Neuronal stem cell (in vitro differentiated cells): ENCODE results near the gene CPSF4L.

Experiments used
- DNase-seq: peaks from one replicate; pipeline ENCODE4 v3.0.0-alpha.2; 2013; ENCODE audit warnings: low spot score
- H2AFZ ChIP-seq: one replicate; pipeline ENCODE4 v1.6.1; 2013; ENCODE audit warnings: mild to moderate bottlenecking, low read length, inconsistent platforms
- H2AK5ac ChIP-seq: 2 replicates; pipeline ENCODE4 v1.6.1; 2013; ENCODE audit warnings: low read depth, mild to moderate bottlenecking, inconsistent platforms, low read length, moderate library complexity, mixed read lengths
- H2BK120ac ChIP-seq: 2 replicates; pipeline ENCODE4 v1.6.1; 2013; ENCODE audit warnings: low read depth, mild to moderate bottlenecking, inconsistent platforms, low read length, moderate library complexity, mixed read lengths
- H2BK12ac ChIP-seq: one replicate; pipeline ENCODE4 v1.6.1; 2013; ENCODE audit warnings: low read length, inconsistent platforms
- H2BK15ac ChIP-seq: 2 replicates; pipeline ENCODE4 v1.6.1; 2013; ENCODE audit warnings: mild to moderate bottlenecking, low read length, inconsistent platforms, mixed read lengths
- H2BK5ac ChIP-seq: one replicate; pipeline ENCODE4 v1.6.1; 2013; ENCODE audit warnings: inconsistent platforms, mild to moderate bottlenecking, low read length, moderate library complexity
- H3K14ac ChIP-seq: one replicate; pipeline ENCODE4 v1.6.1; 2013; ENCODE audit warnings: low read length, inconsistent platforms
- H3K18ac ChIP-seq: 2 replicates; pipeline ENCODE4 v1.6.1; 2013; ENCODE audit warnings: low read length, inconsistent platforms
- H3K23ac ChIP-seq: 2 replicates; pipeline ENCODE4 v1.6.1; 2013; ENCODE audit warnings: low read depth, mild to moderate bottlenecking, mixed read lengths, low read length, inconsistent platforms; ENCODE audit not compliant: poor library complexity
- H3K27ac ChIP-seq: replicated peaks from 3 replicates; pipeline ENCODE4 v1.5.1; 2013; ENCODE audit warnings: low read length, inconsistent platforms
- H3K27me3 ChIP-seq, 3 experiments: 2 replicates each; pipeline ENCODE4 v1.6.1; 2013; ENCODE audit warnings: low read length in 3 of 3, mild to moderate bottlenecking in 2 of 3, inconsistent platforms in 1 of 3, low read depth in 1 of 3, mixed read lengths in 1 of 3, moderate library complexity in 1 of 3; ENCODE audit not compliant: control insufficient read depth in 3 of 3, insufficient read depth in 3 of 3
- H3K36me3 ChIP-seq, 2 donors: replicated peaks in 1 of 2; 2 replicates each; pipeline ENCODE4 v1.6.1; 2013; ENCODE audit warnings: low read length in 2 of 2; ENCODE audit not compliant: control insufficient read depth in 2 of 2, insufficient read depth in 2 of 2
- H3K4ac ChIP-seq: 2 replicates; pipeline ENCODE4 v1.6.1; 2013; ENCODE audit warnings: inconsistent platforms, mild to moderate bottlenecking, low read length, moderate library complexity
- H3K4me1 ChIP-seq, 2 donors: 1 replicate in 1 of 2; 2 replicates in 1 of 2; pipeline ENCODE4 v1.6.1; 2013; ENCODE audit warnings: low read length in 2 of 2, low read depth in 1 of 2; ENCODE audit not compliant: control insufficient read depth in 2 of 2, insufficient read depth in 1 of 2
- H3K4me2 ChIP-seq: one replicate; pipeline ENCODE4 v1.6.1; 2013; ENCODE audit warnings: mild to moderate bottlenecking, low read length, inconsistent platforms; ENCODE audit not compliant: insufficient read depth, poor library complexity, severe bottlenecking
- H3K4me3 ChIP-seq, 2 donors: 2 replicates each; pipeline ENCODE4 v1.5.1; 2013; ENCODE audit warnings: low read length in 2 of 2, mild to moderate bottlenecking in 2 of 2, inconsistent platforms in 1 of 2, moderate library complexity in 1 of 2
- H3K79me1 ChIP-seq: one replicate; pipeline ENCODE4 v1.6.1; 2013; ENCODE audit warnings: low read depth, mild to moderate bottlenecking, inconsistent platforms, low read length, moderate library complexity
- H3K9ac ChIP-seq: one replicate; pipeline ENCODE4 v1.6.1; 2013; ENCODE audit warnings: mild to moderate bottlenecking, low read depth, low read length, inconsistent platforms; ENCODE audit not compliant: poor library complexity
- H3K9me3 ChIP-seq, 2 donors: replicated peaks in 1 of 2; 2 replicates each; pipeline versions ENCODE3 to v1.6.1; 2013; ENCODE audit warnings: low read length in 2 of 2, mild to moderate bottlenecking in 2 of 2, inconsistent platforms in 1 of 2, low read depth in 1 of 2, mixed read lengths in 1 of 2, moderate library complexity in 1 of 2; ENCODE audit not compliant: control insufficient read depth in 2 of 2, insufficient read depth in 1 of 2
- H4K8ac ChIP-seq: one replicate; pipeline ENCODE4 v1.6.1; 2013; ENCODE audit warnings: low read depth, mild to moderate bottlenecking, inconsistent platforms, low read length, moderate library complexity
- H4K91ac ChIP-seq: one replicate; pipeline ENCODE4 v1.6.1; 2013; ENCODE audit warnings: low read length, low read depth, mild to moderate bottlenecking, inconsistent platforms; ENCODE audit not compliant: poor library complexity
- WGBS, 2 donors: extraction: QIAGEN DNeasy Blood & Tissue Kit; methylation state at CpG; one replicate each; pipeline ENCODE4 v1.1.7; 2013; ENCODE audit warnings: missing lambda C conversion rate in 2 of 2, mixed read lengths in 1 of 2; ENCODE audit not compliant: insufficient read length in 2 of 2, insufficient replicate concordance in 1 of 2; ENCODE audit errors: extremely low coverage in 2 of 2; 5-methylcytosine and 5-hydroxymethylcytosine counted together

Gene CPSF4L

DNA sequence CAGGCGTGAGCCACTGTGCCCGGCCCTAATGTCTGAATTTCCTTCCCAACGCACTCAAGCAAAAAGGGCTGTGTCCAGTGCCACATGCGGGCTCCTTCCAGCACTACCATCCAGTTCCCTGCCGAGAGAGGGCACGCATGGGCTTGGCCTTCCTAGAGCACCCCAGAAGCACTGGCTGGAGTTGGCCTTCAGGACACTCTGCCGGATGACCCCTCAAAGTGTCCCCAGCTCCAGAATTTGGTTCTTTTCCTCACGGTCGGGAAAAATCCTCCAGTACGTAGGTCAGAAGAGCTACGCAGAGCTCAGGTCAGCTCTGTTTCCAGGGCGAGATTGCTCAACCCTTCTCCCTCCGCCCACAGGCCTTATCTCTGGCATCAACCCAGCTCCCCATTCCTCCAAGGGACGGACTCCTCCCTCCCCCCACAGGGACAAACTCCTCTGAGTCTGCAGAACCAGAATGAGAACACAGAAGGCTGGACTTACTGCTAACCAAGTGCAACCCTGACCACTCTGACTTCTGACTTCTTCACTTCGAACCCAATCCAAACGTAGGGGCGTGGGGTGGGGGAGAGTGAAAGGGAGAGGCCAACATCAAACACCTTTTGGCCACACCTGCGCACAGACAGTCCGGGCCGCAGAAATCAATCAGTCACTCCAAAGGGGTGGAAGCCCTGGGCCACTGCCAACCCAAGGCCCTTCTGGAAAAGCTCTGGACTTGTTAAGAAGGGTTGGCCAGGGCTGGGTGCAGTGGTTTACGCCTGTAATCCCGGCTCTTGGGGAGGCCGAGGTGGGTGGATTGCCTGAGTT is 46.5 kb upstream of the CPSF4L start:
- Histone ChIP-seq H4K8ac (no peak overlapping the region), H3K27ac (no peak overlapping the region), H3K4me2 (no peak overlapping the region), H3K9ac (no peak overlapping the region), H4K91ac (no peak overlapping the region), H3K27me3 (peaks cover 0 to 3% (median 0%) of the 10 kb centered on the region in 3 experiments), H2BK120ac (no peak overlapping the region), H3K4ac (no peak overlapping the region), H2BK15ac (peak overlapping the region; percentile 6), H3K18ac (peak overlapping the region; percentile 6), H3K36me3 (peaks cover 3 to 15% of the 10 kb centered on the region in 2 donors), H3K4me1 (peaks cover 23 to 27% of the 10 kb centered on the region in 2 donors), H3K14ac (no peak overlapping the region), H2BK5ac (no peak overlapping the region), H3K9me3 (no peaks in the 10 kb centered on the region), H2BK12ac (no peak overlapping the region), H2AFZ (no peak overlapping the region), H3K23ac (no peak overlapping the region), H2AK5ac (peak overlapping the region; percentile 82), H3K4me3 (peak overlapping the region in 1 of 2 donors; percentile 42), H3K79me1 (peaks cover 9% of the 10 kb centered on the region)
- WGBS, 2 donors, result no CpG with 5 or more reads among the region's 23 CpGs
- no peak for DNase-seq

DNA sequence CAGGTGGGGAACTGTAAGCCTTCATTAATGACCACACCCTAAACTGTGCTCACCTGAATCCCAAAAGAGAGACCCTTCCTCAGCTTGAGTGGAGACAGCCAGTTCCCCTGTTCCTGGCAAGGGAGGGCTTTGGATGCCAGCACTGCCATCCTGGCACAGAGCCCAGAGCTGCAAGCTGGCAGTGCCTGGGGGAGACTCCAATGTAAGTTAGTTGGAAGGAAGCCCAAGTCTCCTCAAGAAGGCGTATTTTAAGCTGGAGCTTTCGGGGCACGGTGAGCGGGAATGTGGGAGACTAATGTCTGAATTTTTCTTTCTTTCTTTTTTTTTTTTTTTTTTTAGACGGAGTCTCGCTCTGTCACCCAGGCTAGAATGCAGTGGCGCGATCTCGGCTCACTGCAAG is 45.5 kb upstream of the CPSF4L start:
- H3K4me2 ChIP-seq, result no peak overlapping the region
- no peak overlapping the region for H2BK12ac ChIP-seq
- no peak overlapping the region for H3K23ac ChIP-seq
- no CpG with 5 or more reads among the region's 9 CpGs for WGBS, 2 donors
- H2AK5ac ChIP-seq, result no peak overlapping the region
- H3K4ac ChIP-seq, result no peak overlapping the region
- peaks cover 3 to 15% of the 10 kb centered on the region in 2 donors for H3K36me3 ChIP-seq
- H3K9me3 ChIP-seq, result no peaks in the 10 kb centered on the region
- no peak overlapping the region for H2BK15ac ChIP-seq
- H3K9ac ChIP-seq, result no peak overlapping the region
- no peak overlapping the region for H3K14ac ChIP-seq
- no peak overlapping the region for H2AFZ ChIP-seq
- H3K4me1 ChIP-seq, result peaks cover 15 to 24% of the 10 kb centered on the region in 2 donors
- H2BK5ac ChIP-seq, result no peak overlapping the region
- no peak overlapping the region for H3K4me3 ChIP-seq
- no peak for DNase-seq
- no peak overlapping the region for H4K8ac ChIP-seq
- peak overlapping the region; percentile 44 for H3K18ac ChIP-seq
- no peak overlapping the region for H3K27ac ChIP-seq
- no peak overlapping the region for H4K91ac ChIP-seq
- H3K79me1 ChIP-seq, result peaks cover 9% of the 10 kb centered on the region
- H3K27me3 ChIP-seq, result no peaks in the 10 kb centered on the region
- H2BK120ac ChIP-seq, result no peak overlapping the region

DNA sequence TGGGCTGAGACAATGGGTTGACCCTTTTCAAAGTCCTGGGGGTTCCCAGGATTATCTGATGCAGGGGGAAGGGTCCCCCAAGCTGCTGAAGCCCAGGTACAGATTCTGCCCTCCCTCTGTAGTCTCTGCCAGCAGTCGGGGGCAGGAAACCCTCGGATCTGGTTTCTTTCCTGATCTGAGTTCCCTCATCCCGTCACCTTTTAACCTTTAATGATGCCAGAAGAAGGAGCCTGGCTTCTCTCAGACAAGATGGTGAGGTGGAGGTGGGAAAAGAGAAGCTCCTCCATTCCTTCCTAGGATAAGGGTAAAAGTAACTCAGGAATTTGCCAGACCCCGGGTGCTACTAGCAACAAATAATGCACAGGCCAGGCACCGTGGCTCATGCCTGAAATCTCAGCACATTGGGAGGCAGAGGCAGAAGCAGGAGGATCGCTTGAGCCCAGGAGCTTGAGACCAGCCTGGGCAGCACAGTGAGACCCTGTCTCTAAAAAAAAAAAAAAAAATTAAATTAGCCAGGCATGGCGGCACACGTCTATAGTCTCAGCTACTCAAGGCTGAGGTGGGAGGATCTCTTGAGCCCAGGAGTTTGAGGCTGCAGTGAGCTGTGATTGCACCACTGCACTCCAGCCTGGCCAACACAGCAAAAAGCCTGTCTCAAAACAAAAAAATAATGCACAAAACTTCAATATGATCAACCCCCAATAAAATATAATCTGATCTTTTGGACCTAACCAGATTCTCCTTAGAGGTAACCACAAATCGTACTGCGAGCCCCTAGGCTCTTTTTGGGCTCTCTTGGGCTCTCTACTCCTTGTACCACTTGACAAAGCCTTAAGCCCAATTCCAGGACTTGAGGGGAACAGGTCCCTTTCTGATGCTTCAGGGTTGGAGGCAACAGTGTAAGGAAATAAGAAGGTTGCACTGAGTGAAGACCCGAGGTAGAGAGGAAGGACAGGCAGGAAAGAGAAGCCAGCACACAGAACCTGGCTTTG is 44.5 kb upstream of the CPSF4L start:
- no CpG with 5 or more reads among the region's 11 CpGs for WGBS, 2 donors
- H3K9me3 ChIP-seq, result no peaks in the 10 kb centered on the region
- DNase-seq, result no peak
- no peak overlapping the region for H3K18ac ChIP-seq
- H2BK120ac ChIP-seq, result no peak overlapping the region
- peaks cover 3 to 15% of the 10 kb centered on the region in 2 donors for H3K36me3 ChIP-seq
- H2BK12ac ChIP-seq, result no peak overlapping the region
- no peak overlapping the region for H2BK5ac ChIP-seq
- H3K9ac ChIP-seq, result no peak overlapping the region
- peaks cover 14 to 24% of the 10 kb centered on the region in 2 donors for H3K4me1 ChIP-seq
- no peak overlapping the region for H2AK5ac ChIP-seq
- H3K4ac ChIP-seq, result no peak overlapping the region
- no peak overlapping the region for H3K27ac ChIP-seq
- no peak overlapping the region for H2BK15ac ChIP-seq
- no peak overlapping the region for H4K8ac ChIP-seq
- no peaks in the 10 kb centered on the region for H3K27me3 ChIP-seq
- H2AFZ ChIP-seq, result no peak overlapping the region
- no peak overlapping the region for H3K4me3 ChIP-seq
- no peak overlapping the region for H3K14ac ChIP-seq
- no peak overlapping the region for H3K4me2 ChIP-seq
- no peak overlapping the region for H3K23ac ChIP-seq
- H3K79me1 ChIP-seq, result peaks cover 9% of the 10 kb centered on the region
- H4K91ac ChIP-seq, result no peak overlapping the region
